Suprapubic skin (tissue), 4 donors: ENCODE results near the gene RHBDD1.

ENCODE experiments used
- CTCF ChIP-seq, 2 donors: fragments of 200-600 bp in 1 of 2; fragments of 450-650 bp in 1 of 2; sonication (generic) in 1 of 2; IDR thresholded peaks; one replicate each; pipeline ENCODE4 v1.5.1; 2016 to 2019; ENCODE audit warnings: antibody characterized with exemption in 2 of 2, mild to moderate bottlenecking in 1 of 2, moderate library complexity in 1 of 2
- EP300 ChIP-seq: sonication (generic); formaldehyde crosslinking; IDR thresholded peaks from one replicate; pipeline ENCODE4 v1.6.1; 2017; ENCODE audit warnings: antibody characterized with exemption
- POLR2A ChIP-seq, 2 donors: fragments of 450-650 bp; IDR thresholded peaks; one replicate each; pipeline ENCODE4 v1.6.1; 2017; ENCODE audit warnings: antibody characterized with exemption in 2 of 2, mild to moderate bottlenecking in 2 of 2, moderate library complexity in 2 of 2
- POLR2AphosphoS5 ChIP-seq, 3 donors: sonication (generic); formaldehyde crosslinking; IDR thresholded peaks; one replicate each; pipeline ENCODE4 v1.6.1; 2017; ENCODE audit warnings: antibody characterized with exemption in 3 of 3

GRCh38 chr2:226799976-226800940, 35.6 kb upstream of the RHBDD1 start:
- TF ChIP-seq POLR2A (IDR thresholded peaks at IDR 0.05) (no peak), CTCF (IDR thresholded peaks at IDR 0.05) (no peak), POLR2AphosphoS5 (IDR thresholded peaks at IDR 0.05) (no peak), EP300 (no peak)
